ENCODE results near the gene MST1R. TPM values are rescaled to one million over a fixed set of nuclear protein-coding genes. Genes with fewer than 3 reads are reported as not detected.

The MST1R gene
- total and polyA plus RNA-seq, 4 donors: 5.6 to 54.8 (median 28.7) TPM

- 48 to 59% methylated on average over 2 of the region's 2 CpGs for WGBS, 2 donors
- no peak for ATAC-seq (ENCODE audit: insufficient read depth, low FRiP score)
- Histone ChIP-seq H3K4me3 (no peak overlapping the region), H3K9ac (ENCODE audit: insufficient read depth in 1 of 2, low read length in 2 of 2) (no peak overlapping the region), H3K9me3 (ENCODE audit: control insufficient read depth in 4 of 4, insufficient read depth in 3 of 4, low read length in 3 of 4) (no peaks in the 10 kb centered on the region), H3K36me3 (ENCODE audit: control insufficient read depth in 4 of 4, insufficient read depth in 4 of 4, low read length in 4 of 4) (peaks cover 0 to 24% (median 3%) of the 10 kb centered on the region in 4 donors), H3K27ac (ENCODE audit: low read depth in 1 of 2, low read length in 1 of 2) (no peak overlapping the region), H3K4me1 (ENCODE audit: control insufficient read depth in 5 of 5, insufficient read depth in 5 of 5, low read length in 5 of 5) (no peaks in the 10 kb centered on the region), H3K27me3 (ENCODE audit: control insufficient read depth in 3 of 3, insufficient read depth in 3 of 3, low read length in 2 of 3) (no peaks in the 10 kb centered on the region)
- peak in 1 of 3 donors; percentile 39 for DNase-seq
- no peak for TF ChIP-seq CTCF (IDR thresholded peaks at IDR 0.05; ENCODE audit: control extremely low read depth, extremely low read depth)
Measured at GRCh38 chr3:49914906-49915305, 11.2 kb upstream of the MST1R start.

- no peak for ATAC-seq (ENCODE audit: insufficient read depth, low FRiP score)
- Histone ChIP-seq H3K9me3 (ENCODE audit: control insufficient read depth in 4 of 4, insufficient read depth in 3 of 4, low read length in 3 of 4) (no peaks in the 10 kb centered on the region), H3K27me3 (ENCODE audit: control insufficient read depth in 3 of 3, insufficient read depth in 3 of 3, low read length in 2 of 3) (no peaks in the 10 kb centered on the region), H3K27ac (ENCODE audit: low read depth in 1 of 2, low read length in 1 of 2) (no peak overlapping the region), H3K4me1 (ENCODE audit: control insufficient read depth in 5 of 5, insufficient read depth in 5 of 5, low read length in 5 of 5) (no peaks in the 10 kb centered on the region), H3K9ac (ENCODE audit: insufficient read depth in 1 of 2, low read length in 2 of 2) (no peak overlapping the region), H3K4me3 (no peak overlapping the region), H3K36me3 (ENCODE audit: control insufficient read depth in 4 of 4, insufficient read depth in 4 of 4, low read length in 4 of 4) (peaks cover 0 to 36% (median 3%) of the 10 kb centered on the region in 4 donors)
- WGBS, 2 donors: 94 to 95% methylated on average over 4 of the region's 4 CpGs
- no peak for DNase-seq
- TF ChIP-seq CTCF (IDR thresholded peaks at IDR 0.05; ENCODE audit: control extremely low read depth, extremely low read depth): no peak
Measured at GRCh38 chr3:49912881-49913281, 9.2 kb upstream of the MST1R start.

GRCh38 chr3:49911611-49912010, 7.9 kb upstream of the MST1R start:
- no peaks in the 10 kb centered on the region for H3K9me3 ChIP-seq (ENCODE audit: control insufficient read depth in 4 of 4, insufficient read depth in 3 of 4, low read length in 3 of 4)
- 92 to 97% methylated on average over 15 of the region's 15 CpGs for WGBS, 2 donors
- no peak for ATAC-seq (ENCODE audit: insufficient read depth, low FRiP score)
- H3K36me3 ChIP-seq (ENCODE audit: control insufficient read depth in 4 of 4, insufficient read depth in 4 of 4, low read length in 4 of 4): peaks cover 0 to 36% (median 3%) of the 10 kb centered on the region in 4 donors
- H3K4me1 ChIP-seq (ENCODE audit: control insufficient read depth in 5 of 5, insufficient read depth in 5 of 5, low read length in 5 of 5): no peaks in the 10 kb centered on the region
- no peak for DNase-seq
- H3K27ac ChIP-seq (ENCODE audit: low read depth in 1 of 2, low read length in 1 of 2): no peak overlapping the region
- H3K27me3 ChIP-seq (ENCODE audit: control insufficient read depth in 3 of 3, insufficient read depth in 3 of 3, low read length in 2 of 3): no peaks in the 10 kb centered on the region
- H3K9ac ChIP-seq (ENCODE audit: insufficient read depth in 1 of 2, low read length in 2 of 2): no peak overlapping the region
- TF ChIP-seq CTCF (IDR thresholded peaks at IDR 0.05; ENCODE audit: control extremely low read depth, extremely low read depth): no peak
- no peak overlapping the region for H3K4me3 ChIP-seq

- no peak for ATAC-seq (ENCODE audit: insufficient read depth, low FRiP score)
- Histone ChIP-seq H3K9me3 (ENCODE audit: control insufficient read depth in 4 of 4, insufficient read depth in 3 of 4, low read length in 3 of 4) (no peaks in the 10 kb centered on the region), H3K27me3 (ENCODE audit: control insufficient read depth in 3 of 3, insufficient read depth in 3 of 3, low read length in 2 of 3) (no peaks in the 10 kb centered on the region), H3K9ac (ENCODE audit: insufficient read depth in 1 of 2, low read length in 2 of 2) (no peak overlapping the region), H3K27ac (ENCODE audit: low read depth in 1 of 2, low read length in 1 of 2) (no peak overlapping the region), H3K36me3 (ENCODE audit: control insufficient read depth in 4 of 4, insufficient read depth in 4 of 4, low read length in 4 of 4) (peaks cover 0 to 36% (median 3%) of the 10 kb centered on the region in 4 donors), H3K4me3 (no peak overlapping the region), H3K4me1 (ENCODE audit: control insufficient read depth in 5 of 5, insufficient read depth in 5 of 5, low read length in 5 of 5) (peaks cover 0 to 4% (median 0%) of the 10 kb centered on the region in 5 donors)
- TF ChIP-seq CTCF (IDR thresholded peaks at IDR 0.05; ENCODE audit: control extremely low read depth, extremely low read depth): no peak
- no peak for DNase-seq
- WGBS, 2 donors: 94 to 100% methylated on average over 2 of the region's 2 CpGs
Measured at GRCh38 chr3:49911124-49911420, 7.4 kb upstream of the MST1R start.

Data from lung (tissue), 12 donors.